ENCODE results near the gene TTC7B.

The TTC7B gene

DNA sequence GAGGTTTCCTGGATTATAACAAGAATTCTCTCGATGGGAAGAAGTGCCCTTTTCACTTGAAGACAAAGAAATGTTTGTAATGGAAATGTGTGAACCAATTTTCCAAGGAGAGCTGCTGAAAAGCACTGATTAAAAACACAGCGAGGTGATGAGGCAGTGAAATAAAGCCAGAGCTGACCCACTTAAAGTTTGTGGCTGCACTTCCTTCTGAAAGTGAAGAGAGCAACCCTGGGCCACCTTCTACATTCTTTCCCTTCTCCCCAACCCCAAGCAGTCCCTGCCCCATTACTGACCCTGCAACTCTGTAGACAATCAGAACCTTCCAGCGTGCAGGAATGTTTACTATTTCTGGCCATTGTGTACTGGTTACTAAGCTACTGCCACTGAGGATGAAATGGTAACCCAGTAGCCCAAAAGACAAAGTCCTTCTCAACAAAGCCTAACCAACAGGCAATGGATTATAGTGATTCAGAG, 173.9 kb downstream of the TTC7B start:
- no peak for DNase-seq

GRCh38 chr14:90641615-90642243, 174.5 kb downstream of the TTC7B start:
- no peak for DNase-seq

DNA sequence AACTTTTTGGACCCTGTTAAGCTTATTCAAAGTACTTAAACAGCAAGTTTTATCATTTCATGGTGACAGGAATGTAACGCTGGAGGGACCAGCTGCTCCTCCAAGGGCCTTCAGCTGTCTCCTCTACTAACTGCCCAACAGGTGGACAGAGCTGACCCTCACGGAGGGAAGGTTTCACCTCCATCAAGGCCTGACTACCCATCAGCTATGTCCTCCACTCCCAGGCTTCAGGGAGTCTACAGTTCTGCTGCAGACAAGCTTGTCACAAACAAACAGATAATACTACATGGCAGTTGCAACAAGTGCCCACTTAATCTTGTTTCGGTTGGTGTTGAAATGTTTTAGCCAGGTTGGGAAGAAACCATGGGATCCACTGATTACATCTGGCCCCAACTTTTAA, 175.1 kb downstream of the TTC7B start:
- no peak for DNase-seq

DNA sequence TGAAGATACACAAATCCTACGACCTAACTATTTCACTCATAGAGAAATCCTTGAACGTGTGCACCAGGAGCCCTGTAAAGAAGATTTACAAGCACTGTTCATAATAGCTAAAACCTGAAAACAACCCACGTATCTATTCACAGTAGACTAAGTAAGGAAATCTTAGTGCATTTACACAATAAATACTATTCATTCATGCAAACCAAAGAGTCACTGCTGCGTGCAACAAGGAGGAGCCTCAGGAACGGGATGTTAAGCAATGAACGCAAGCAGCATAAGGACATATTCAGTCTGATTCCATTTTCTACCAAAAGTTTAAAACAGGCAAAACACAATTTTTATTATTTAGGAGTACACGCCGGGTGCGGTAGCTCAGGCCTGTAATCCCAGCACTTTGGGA, 176.6 kb downstream of the TTC7B start:
- DNase-seq, result no peak

- DNase-seq, result peak in 1 of 2 experiments; percentile 8
Observed at GRCh38 chr14:90632871-90633270, 183.4 kb downstream of the TTC7B start.

DNA sequence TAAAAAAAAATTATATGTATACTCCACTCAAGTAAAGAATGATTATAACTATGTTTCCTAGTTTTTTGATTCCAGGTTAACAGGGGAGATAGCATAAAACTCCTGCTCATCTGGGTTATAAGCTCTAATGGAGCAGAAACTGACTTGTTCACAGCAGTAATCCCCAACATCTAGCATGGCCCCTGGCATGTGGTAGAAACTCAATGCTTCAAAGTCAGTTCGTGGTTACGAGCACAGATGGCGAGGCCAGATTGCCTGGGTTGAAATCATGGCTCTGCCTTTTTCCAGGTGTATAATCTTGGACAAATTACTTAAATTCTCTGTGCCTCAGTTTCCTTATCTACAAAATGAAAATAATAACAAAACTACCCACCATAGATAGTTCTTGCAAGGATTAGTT, 183.8 kb downstream of the TTC7B start:
- no peak for DNase-seq

DNA sequence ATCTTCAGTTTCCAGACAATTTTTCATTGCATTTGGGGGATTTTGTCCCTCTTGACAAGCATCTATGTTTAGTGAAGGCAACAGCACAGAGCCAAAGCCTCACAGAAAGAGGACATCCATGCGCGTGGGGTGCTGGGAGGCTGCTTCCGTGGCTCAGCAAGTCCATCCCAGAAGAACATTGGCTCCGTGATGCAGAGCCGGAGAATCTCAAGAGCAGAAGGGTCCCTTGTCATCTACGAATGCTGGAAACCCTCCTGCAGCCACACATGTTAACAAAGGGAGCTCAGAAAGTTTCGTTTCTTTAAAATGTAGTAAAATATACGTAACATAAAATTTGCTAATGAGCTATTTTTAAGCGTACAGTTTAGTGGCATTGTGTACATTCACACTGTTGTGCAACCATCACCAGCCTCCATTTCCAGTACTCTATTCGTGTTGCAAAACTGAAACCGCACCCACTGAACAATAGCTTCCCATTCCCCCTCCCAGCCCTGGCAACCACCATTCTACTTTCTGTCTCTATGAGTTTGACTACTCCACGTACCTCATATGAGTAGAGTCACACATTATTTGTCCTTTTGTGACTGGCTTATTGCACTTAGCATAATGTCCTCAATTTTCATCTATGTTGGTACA, 185.9 kb downstream of the TTC7B start:
- no peak for DNase-seq

DNA sequence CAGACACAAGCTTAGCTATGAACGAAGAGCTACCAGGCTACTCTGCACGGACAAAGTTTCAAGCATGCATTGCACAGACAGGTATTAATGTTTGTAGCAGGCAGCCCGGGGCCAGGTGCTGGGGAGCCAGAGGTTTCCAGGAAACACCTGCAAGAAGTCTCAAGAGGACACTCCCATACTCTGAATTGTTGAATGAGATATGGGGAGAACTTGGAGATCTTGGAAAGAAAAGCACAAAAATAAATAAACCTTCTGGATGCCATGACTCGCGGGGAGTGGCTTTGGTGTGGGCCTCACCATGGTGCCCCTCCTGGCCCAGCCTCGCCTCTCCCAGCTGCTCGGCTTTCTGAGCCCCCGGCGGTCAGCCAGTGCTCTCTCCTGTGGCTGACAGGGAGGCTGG, 186.8 kb downstream of the TTC7B start:
- peak; percentile 41 to 49 for DNase-seq

DNA sequence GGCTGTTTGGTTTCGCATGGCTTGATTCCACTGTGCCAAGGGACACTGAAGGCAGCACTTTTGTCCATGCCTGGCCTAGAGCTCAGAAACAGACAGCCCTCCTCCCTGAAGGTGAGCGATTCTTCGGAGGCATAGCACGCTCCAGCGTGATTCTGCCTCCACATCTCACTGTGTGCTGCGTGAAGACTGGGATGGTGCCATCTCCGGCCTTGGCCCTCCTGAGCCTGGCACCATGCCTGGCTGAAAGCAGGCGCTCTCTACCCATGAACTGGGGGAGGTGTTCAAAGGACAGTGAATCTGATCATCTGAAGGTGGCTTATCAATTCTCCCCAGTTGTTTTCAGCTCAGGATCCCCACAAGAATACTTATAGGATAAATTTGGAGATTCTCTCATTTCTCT, 187.4 kb downstream of the TTC7B start:
- no peak for DNase-seq

DNA sequence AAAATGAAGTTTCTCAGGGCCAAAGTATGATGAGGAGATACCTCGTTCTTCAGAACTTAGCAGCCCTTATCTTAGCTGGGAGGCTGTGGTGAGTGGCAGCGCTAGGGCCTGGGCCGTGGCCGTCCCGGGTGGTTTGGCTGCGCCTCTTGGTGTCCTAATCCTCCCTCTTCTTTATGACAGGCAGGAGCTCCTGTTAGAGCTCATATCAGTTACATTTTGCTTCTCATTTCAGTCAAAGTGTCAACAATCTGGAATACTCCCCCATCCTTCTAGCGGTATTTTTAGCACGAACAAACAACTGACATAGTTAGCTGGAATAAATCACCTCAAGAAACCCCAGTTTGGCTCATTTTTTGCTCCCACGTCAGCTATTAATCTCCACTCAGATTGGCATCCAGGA, 188.8 kb downstream of the TTC7B start:
- DNase-seq, result no peak

GRCh38 chr14:90626550-90626949, 189.7 kb downstream of the TTC7B start:
- no peak for DNase-seq

GRCh38 chr14:90625445-90625844, 190.8 kb downstream of the TTC7B start:
- DNase-seq, result no peak

DNA sequence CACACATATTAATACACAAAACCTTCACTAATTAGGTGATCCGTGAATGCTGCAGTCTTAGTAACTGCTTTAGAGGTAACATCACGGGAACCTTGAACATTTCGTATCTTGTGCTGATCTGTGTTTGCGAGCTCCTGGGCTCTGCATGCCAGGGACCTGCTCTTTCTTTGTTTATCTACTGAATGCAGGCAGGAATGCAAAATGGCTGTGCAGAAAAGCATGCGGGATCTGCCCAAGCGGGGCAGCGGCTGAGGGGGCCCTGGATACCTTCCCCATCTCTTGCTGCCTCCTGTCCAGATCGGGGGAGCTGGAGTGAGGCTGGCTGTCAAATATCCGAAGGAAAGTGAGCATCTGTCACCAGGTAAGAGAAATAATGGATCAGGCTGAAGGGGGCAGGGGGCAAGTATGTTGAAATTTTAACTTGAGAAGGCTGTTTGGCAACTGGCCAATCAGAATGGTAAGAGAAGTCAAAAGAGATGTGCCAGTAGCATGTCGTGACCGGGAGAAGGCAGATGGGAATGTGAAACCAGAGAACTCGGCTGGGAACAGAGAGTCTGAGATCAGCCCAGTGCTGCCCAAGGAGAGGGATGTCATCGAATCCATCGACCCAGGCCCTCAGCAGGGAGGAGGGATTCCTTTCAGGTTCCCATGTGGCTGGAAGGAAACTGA, 191.4 kb downstream of the TTC7B start:
- peak; percentile 30 to 39 for DNase-seq

DNA sequence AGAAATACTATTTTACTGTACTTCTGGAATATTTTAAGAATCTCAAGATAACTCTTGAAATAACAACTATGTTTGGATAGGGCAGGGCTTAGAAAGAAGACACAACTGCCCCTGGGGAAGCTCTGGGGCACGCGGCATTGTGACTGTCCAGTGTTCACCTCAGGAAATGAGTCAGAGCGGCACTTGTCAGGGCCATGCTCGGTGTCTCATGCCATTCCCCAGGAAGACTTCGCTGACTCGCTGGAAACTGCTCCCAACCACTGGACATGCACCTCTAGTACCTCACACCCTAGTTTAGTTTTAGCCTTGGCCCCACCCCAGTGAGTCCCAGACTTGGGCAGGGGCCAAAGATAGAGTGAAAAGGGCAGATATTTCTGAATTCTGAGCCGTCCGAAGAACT, 192.0 kb downstream of the TTC7B start:
- DNase-seq, result no peak

DNA sequence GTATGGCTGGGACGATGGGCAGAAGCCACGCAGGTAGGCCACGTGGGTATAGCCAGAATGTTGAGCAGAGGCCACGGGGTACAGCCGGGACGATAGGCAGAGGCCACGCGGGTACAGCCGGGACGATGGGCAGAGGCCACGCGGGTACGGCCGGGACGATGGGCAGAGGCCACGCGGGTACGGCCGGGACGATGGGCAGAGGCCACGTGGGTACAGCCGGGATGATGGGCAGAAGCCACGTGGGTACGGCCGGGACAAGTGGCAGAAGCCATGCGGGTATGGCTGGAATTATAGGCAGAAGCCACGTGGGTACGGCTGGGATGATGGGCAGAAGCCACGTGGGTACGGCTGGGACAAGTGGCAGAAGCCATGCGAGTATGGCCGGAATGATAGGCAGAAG, 195.0 kb downstream of the TTC7B start:
- no peak for DNase-seq

DNA sequence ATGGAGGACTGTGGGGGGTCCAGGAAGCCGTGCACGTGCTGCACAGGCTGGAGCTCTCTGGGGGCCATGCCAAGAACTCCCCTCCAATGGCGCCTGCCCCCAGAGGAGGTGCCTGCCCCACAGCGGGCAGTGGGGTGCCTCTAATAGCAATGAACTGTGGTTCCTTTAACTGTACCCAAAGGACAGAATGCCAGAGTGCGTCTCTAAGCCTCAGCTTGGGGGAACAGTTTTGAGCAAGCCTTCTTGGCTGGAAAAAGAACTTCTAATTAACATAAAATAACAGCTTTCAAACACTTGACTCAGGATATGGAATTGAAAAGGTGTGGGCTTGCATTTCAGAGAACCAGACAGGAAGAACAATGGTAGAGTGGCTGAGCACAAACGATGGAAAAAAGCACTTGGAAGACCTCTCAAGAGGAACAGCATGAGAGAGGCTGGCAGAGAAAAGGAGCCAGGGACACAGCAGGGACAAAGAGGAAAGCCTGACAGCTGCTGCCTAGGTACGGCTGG, 195.6 kb downstream of the TTC7B start:
- peak; percentile 79 to 87 for DNase-seq

DNA sequence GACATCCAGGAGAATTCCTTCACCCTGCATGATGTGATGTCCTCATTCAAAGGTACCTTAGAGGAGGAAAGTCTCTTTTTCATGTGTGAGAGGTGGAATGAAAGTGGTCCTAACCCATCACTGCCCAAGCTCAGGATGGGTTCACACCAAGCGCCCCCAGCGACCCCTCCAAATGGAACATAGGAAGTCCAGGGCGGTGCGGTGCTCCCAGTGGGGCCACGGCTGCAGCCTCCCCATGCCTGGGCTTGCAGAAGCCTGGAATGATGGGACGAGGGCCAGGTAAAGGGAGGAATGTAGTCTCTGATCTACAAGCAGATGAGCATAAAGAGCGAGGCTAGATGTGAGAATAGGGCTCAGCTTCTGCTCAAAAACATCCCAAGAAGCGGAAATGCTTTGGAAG, 196.3 kb downstream of the TTC7B start:
- DNase-seq, result no peak

DNA sequence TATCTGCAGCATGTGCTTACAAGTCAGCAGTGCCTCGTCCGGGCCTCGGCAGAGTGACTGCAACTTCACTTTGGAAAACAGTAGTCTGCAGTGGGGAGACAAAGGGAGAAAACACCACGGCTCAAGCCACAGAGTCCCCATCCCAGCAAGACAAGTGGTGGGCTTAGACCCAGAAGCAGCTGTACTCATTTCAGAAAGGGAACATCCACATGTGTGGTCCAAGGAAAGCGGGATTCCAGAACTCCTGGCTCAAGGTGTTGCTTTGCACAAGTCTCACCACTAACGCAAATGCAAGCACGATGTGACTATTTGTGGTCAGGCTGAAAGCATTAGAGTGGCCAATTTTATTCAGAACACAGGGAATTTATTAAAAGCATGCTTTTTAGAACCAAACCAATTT, 198.3 kb downstream of the TTC7B start:
- DNase-seq, result no peak

- no peak for DNase-seq
Observed at GRCh38 chr14:90616881-90617280, 199.3 kb downstream of the TTC7B start.

DNA sequence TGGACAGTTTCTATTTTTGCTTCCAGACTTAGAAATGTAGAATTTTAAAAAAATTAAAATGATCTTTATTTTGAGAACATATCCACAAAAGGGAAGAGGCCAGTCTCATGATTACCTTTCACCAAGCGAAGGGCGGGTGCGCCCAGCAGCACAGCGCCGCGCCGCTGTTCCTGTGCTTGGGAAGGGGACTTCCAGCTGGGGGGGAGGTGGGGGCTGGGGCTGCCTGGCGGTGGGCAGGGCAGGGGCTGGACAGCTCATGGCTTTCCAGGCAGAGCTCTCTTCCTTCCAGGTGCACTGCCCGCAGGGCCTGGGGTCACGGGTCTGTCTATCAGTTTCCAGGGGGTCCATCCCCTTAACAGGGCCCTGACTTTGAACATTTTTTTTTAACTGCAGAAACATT, 199.9 kb downstream of the TTC7B start:
- no peak for DNase-seq

GRCh38 chr14:90615517-90616060, 200.6 kb downstream of the TTC7B start:
- DNase-seq, result no peak

- no peak for DNase-seq
Observed at GRCh38 chr14:90614696-90615516, 201.3 kb downstream of the TTC7B start.

DNA sequence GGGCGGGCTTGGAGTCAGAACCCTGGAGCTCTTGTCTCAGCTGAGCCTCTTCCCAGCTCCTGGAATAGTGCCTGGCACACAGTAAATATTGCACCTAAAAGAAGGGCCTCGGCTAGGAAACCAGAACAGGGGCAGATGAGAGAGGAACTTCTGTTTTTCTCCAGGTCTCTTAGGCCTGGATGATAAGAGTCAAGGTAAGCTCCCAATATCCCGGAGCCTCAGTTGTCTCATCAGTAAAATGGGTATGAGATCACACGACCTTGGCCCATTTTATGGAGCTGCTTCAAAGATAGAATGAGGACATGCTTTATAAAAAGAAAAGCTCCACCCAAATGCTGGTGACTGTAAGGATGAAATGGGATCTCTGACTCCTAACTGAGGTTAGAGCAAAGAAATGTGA, 202.2 kb downstream of the TTC7B start:
- DNase-seq, result no peak

All from NCI-H187 (cell line).